Measurements from ENCODE around the gene SLIT3. TPM values are rescaled to one million over a fixed set of nuclear protein-coding genes. Genes with fewer than 3 reads are reported as not detected.

SLIT3 gene
- total RNA-seq, 4 donors from 2014 or later, result 10.8 to 30.8 (median 18.4) TPM

DNA sequence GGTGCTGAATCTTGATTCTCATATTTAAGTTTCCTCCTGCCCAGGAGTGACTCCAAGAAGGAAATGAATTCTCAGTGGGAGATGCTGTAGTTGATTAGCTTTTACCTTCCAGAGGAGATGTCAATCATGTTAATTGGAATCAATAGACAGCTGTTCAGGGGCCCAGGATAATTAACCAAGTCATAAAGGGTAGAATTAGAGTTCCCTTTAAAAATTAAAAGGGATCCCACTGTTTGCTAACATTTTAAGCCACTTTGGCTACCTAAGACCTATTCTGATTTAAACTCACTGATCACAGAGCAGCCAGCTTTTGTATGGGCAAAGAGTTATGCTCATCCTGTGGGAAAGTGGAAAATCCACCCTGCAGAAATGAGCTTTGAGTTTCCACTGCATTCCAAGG is 249.6 kb downstream of the SLIT3 start:
- Histone ChIP-seq H3K36me3 (no peaks in the 10 kb centered on the region), H3K9me3 (no peaks in the 10 kb centered on the region), H3K27me3 (no peaks in the 10 kb centered on the region), H3K27ac (no peak overlapping the region), H3K4me1 (peaks cover 20% of the 10 kb centered on the region), H3K4me3 (no peak overlapping the region)
- DNase-seq (ENCODE audit: low spot score in 2 of 2), result no peak
- no peak for TF ChIP-seq POLR2A (IDR thresholded peaks at IDR 0.05)
- no peak for TF ChIP-seq POLR2AphosphoS5 (IDR thresholded peaks at IDR 0.05)
- no peak for TF ChIP-seq CTCF (IDR thresholded peaks at IDR 0.05)
- TF ChIP-seq EP300 (IDR thresholded peaks at IDR 0.05), result no peak

- 45% methylated on average over 10 of the region's 10 CpGs for WGBS
- H3K9me3 ChIP-seq, result no peaks in the 10 kb centered on the region
Observed at GRCh38 chr5:169050636-169051035, 250.3 kb downstream of the SLIT3 start.

GRCh38 chr5:169050146-169050571 is 250.8 kb downstream of the SLIT3 start:
- DNase-seq (ENCODE audit: low spot score in 2 of 2), result no peak
- peaks cover 20% of the 10 kb centered on the region for H3K4me1 ChIP-seq
- no peak for TF ChIP-seq POLR2AphosphoS5 (IDR thresholded peaks at IDR 0.05)
- TF ChIP-seq POLR2A (IDR thresholded peaks at IDR 0.05), result no peak
- no peak for TF ChIP-seq EP300 (IDR thresholded peaks at IDR 0.05)
- no peak for TF ChIP-seq CTCF (IDR thresholded peaks at IDR 0.05)
- H3K36me3 ChIP-seq, result no peaks in the 10 kb centered on the region
- no peaks in the 10 kb centered on the region for H3K9me3 ChIP-seq
- 34% methylated on average over 2 of the region's 2 CpGs for WGBS
- no peak overlapping the region for H3K27ac ChIP-seq
- no peak overlapping the region for H3K4me3 ChIP-seq
- H3K27me3 ChIP-seq, result no peaks in the 10 kb centered on the region

More at GRCh38 chr5:169050636-169051035, 250.3 kb downstream of the SLIT3 start:
- no peak overlapping the region for H3K4me3 ChIP-seq
- H3K27ac ChIP-seq, result no peak overlapping the region
- TF ChIP-seq POLR2AphosphoS5 (IDR thresholded peaks at IDR 0.05) (no peak), CTCF (IDR thresholded peaks at IDR 0.05) (no peak)
- H3K27me3 ChIP-seq, result no peaks in the 10 kb centered on the region
- H3K4me1 ChIP-seq, result peaks cover 20% of the 10 kb centered on the region
- DNase-seq (ENCODE audit: low spot score in 2 of 2), result no peak
- no peaks in the 10 kb centered on the region for H3K36me3 ChIP-seq

DNA sequence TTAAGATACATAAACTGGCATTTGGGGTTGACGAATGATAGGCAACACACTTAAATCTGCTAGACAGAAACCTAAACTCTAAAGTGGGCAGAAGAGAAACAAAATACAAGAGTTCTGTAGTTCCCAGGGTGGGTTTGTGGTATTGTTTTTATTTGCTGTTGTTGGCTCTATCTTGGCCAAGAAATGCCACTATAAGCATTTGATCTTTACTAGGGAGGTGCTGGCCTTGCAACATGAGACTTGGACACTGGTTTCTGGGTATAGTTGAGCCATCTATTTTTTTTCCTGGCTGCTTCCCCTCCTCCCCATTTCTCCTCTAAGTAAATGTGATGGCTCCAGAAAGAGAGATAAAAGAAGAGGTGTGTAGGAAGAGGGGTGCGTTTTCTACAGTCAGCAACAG is 251.2 kb downstream of the SLIT3 start:
- Histone ChIP-seq H3K4me3 (no peak overlapping the region), H3K36me3 (no peaks in the 10 kb centered on the region), H3K9me3 (no peaks in the 10 kb centered on the region), H3K27ac (no peak overlapping the region), H3K4me1 (peaks cover 20% of the 10 kb centered on the region), H3K27me3 (no peaks in the 10 kb centered on the region)
- TF ChIP-seq CTCF (IDR thresholded peaks at IDR 0.05), result no peak
- TF ChIP-seq POLR2AphosphoS5 (IDR thresholded peaks at IDR 0.05), result no peak
- no peak for TF ChIP-seq POLR2A (IDR thresholded peaks at IDR 0.05)
- no peak for TF ChIP-seq EP300 (IDR thresholded peaks at IDR 0.05)
- 90% methylated on average over 2 of the region's 2 CpGs for WGBS
- DNase-seq (ENCODE audit: low spot score in 2 of 2), result no peak

DNA sequence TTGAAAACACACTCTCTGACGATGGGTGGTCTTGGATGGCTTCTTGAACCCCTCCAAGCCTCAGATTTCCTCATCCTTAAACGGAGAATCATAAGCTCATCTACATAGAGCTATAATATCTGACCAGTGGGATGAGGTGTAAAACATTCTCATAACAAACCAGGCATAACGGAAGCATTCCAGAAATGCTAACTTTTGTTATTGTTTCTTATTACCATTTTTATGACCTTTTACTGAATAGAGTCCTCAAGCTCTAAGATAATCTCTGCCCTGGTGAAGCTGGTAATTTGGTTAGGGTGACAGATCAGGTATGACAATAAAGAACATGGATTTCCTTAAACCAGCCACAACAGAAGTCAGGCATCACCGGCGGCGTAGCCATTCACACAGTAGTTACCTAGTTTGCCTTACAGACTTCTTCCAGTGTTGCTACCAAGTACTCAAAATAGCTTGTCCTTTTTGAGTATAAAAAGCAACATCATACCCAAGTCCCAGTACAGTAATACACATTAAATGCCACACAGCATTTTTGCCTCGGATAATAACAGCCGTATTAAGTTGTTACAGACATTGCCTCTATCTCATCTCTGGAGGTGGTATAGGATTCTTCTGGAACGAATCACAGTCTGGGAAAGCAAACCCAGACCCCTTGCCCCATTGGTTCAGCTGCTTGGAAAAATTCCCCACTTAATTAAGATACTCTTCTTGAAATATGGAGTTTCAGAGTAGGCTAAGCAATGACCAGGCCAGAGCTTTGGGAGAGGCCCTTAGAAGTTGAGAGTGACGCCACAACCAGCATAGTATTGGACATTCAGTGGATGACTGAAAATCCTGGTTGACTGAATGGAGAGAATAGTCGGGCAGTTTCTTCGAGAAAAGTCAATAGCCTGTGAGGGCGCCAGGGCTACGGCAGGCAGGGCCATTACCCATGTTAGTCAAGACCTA is 252.5 kb downstream of the SLIT3 start:
- Histone ChIP-seq H3K27ac (no peak overlapping the region), H3K36me3 (no peaks in the 10 kb centered on the region), H3K4me3 (no peak overlapping the region), H3K4me1 (peaks cover 20% of the 10 kb centered on the region), H3K9me3 (no peaks in the 10 kb centered on the region), H3K27me3 (no peaks in the 10 kb centered on the region)
- WGBS, result 88% methylated on average over 14 of the region's 14 CpGs
- TF ChIP-seq POLR2AphosphoS5 (IDR thresholded peaks at IDR 0.05) (no peak), EP300 (IDR thresholded peaks at IDR 0.05) (no peak), POLR2A (IDR thresholded peaks at IDR 0.05) (no peak), CTCF (IDR thresholded peaks at IDR 0.05) (no peak)
- DNase-seq (ENCODE audit: low spot score in 2 of 2), result no peak

Data from suprapubic skin (tissue), 4 donors.